Upper lobe of right lung (tissue), 1 donor: ENCODE data around the gene SLC13A1. TPM values are rescaled to one million over a fixed set of nuclear protein-coding genes. Genes with fewer than 3 reads are reported as not detected.

ENCODE experiments used
- ATAC-seq: fragments of 200-7000 bp; cut with Tn5 transposase; one replicate; pipeline ENCODE4 v1.9.1; 2020; ENCODE audit warnings: mild to moderate bottlenecking, moderate library complexity
- DNase-seq: peaks from one replicate; pipeline ENCODE4 v3.0.0-alpha.2; 2020
- H3K27ac ChIP-seq: fragments of 200-600 bp; one replicate; pipeline ENCODE4 v1.8.0; 2022
- H3K27me3 ChIP-seq: fragments of 200-600 bp; one replicate; pipeline ENCODE4 v1.8.0; 2022; ENCODE audit warnings: mild to moderate bottlenecking
- H3K36me3 ChIP-seq: fragments of 200-600 bp; one replicate; pipeline ENCODE4 v1.8.0; 2022
- H3K4me1 ChIP-seq: fragments of 200-600 bp; one replicate; pipeline ENCODE4 v1.8.0; 2022
- H3K4me3 ChIP-seq: fragments of 200-600 bp; one replicate; pipeline ENCODE4 v1.8.0; 2022; ENCODE audit warnings: mild to moderate bottlenecking
- H3K9me3 ChIP-seq: fragments of 200-600 bp; one replicate; pipeline ENCODE4 v1.8.0; 2022
- intact Hi-C: fragments of 100-400 bp; cut with DNase I; formaldehyde crosslinking; loops from one replicate; pipeline ENCODE4 v1.11.0; 2022
- total RNA-seq: library from RNA; stranded (reverse); fragmentation: NEBNext Ultra II Directional; extraction: Animal tissue kit (Norgen Biotek cat#: 25700); gene quantifications from one replicate; pipeline ENCODE4 v1.2.1, GENCODE V29; 2021
- TF ChIP-seq, protein P1 (sequence below): fragments of 200-600 bp; IDR thresholded peaks from one replicate; pipeline ENCODE4 v1.8.0; 2022; ENCODE audit warnings: antibody characterized with exemption
- donor health status: DM: no; HTN: yes; CAD: no; lungs with severe emphysema.

The SLC13A1 gene
- total RNA-seq, 1 donor from 2014 or later, result not detected

DNA sequence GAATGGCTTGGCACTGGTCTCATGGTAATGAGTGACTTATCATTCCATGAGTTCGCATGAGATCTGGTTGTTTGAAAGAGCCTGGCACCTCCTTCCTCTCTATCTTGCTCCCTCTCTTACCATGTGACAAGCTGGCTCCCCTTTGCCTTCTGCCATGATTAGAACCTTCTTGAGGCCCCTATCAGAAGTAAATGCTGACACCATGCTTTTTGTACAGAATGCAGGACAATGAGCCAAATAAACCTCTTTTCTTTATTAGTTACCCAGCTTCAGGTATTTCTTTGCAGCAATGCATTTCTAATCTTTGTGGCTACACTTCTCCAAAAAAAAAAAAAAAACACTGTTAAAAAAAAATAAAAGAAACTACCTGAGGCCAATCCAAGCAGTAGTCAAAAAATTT, 17.1 kb upstream of the SLC13A1 start:
- intact Hi-C loops, result no loop called here
- no peaks in the 10 kb centered on the region for H3K36me3 ChIP-seq
- H3K27me3 ChIP-seq, result no peaks in the 10 kb centered on the region
- H3K9me3 ChIP-seq, result no peaks in the 10 kb centered on the region
- H3K27ac ChIP-seq, result no peak overlapping the region
- H3K4me3 ChIP-seq, result no peak overlapping the region
- TF ChIP-seq, protein P1, sequence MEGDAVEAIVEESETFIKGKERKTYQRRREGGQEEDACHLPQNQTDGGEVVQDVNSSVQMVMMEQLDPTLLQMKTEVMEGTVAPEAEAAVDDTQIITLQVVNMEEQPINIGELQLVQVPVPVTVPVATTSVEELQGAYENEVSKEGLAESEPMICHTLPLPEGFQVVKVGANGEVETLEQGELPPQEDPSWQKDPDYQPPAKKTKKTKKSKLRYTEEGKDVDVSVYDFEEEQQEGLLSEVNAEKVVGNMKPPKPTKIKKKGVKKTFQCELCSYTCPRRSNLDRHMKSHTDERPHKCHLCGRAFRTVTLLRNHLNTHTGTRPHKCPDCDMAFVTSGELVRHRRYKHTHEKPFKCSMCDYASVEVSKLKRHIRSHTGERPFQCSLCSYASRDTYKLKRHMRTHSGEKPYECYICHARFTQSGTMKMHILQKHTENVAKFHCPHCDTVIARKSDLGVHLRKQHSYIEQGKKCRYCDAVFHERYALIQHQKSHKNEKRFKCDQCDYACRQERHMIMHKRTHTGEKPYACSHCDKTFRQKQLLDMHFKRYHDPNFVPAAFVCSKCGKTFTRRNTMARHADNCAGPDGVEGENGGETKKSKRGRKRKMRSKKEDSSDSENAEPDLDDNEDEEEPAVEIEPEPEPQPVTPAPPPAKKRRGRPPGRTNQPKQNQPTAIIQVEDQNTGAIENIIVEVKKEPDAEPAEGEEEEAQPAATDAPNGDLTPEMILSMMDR, result no peak
- H3K4me1 ChIP-seq, result no peaks in the 10 kb centered on the region
- ATAC-seq, result no peak
- DNase-seq, result no peak

DNA sequence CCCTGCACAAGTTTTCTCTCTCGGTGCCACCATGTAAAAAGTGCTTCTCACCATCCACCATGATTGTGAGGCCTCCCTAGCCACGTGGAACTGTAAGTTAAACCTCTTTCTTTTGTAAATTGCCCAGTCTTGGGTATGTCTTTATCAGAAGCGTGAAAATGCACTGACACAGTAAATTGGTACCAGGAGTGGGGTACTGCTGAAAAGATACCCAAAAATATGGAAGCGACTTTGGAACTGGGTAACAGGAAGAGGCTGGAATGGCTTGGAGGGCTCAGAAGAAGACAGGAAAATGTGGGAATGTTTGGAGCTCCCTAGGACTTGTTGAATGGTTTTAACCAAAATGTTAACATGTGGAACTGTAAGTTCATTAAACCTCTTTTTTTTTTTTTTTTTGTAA, 15.6 kb upstream of the SLC13A1 start:
- ATAC-seq, result no peak
- TF ChIP-seq, protein P1, result no peak
- Histone ChIP-seq H3K4me3 (no peak overlapping the region), H3K4me1 (no peaks in the 10 kb centered on the region), H3K27ac (no peak overlapping the region), H3K36me3 (no peaks in the 10 kb centered on the region), H3K9me3 (no peaks in the 10 kb centered on the region), H3K27me3 (no peaks in the 10 kb centered on the region)
- no peak for DNase-seq
- intact Hi-C loops, result no loop called here

DNA sequence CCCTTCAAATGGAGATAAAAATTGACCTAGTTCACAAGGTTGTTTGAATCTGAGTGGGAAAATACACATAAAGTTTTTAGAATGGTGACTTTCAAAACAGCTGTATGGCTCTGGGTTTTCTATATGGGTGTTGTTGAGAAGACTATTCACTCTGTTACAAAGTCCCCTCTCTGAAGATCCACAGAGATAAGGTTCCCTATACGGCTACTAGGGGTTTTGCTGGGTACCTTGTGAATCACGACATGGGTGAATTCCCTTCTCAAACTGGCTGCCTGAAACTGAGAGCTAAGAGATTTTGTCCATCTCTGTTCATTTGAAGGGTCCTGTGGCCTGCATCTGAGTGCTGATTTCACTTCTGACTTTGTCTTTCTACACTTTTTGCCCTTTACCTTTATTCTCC, 11.8 kb upstream of the SLC13A1 start:
- no peaks in the 10 kb centered on the region for H3K4me1 ChIP-seq
- H3K27me3 ChIP-seq, result no peaks in the 10 kb centered on the region
- ATAC-seq (no peak), DNase-seq (no peak)
- H3K27ac ChIP-seq, result no peak overlapping the region
- no peak overlapping the region for H3K4me3 ChIP-seq
- intact Hi-C loops, result no loop called here
- TF ChIP-seq, protein P1, result no peak
- no peaks in the 10 kb centered on the region for H3K36me3 ChIP-seq
- H3K9me3 ChIP-seq, result no peaks in the 10 kb centered on the region

DNA sequence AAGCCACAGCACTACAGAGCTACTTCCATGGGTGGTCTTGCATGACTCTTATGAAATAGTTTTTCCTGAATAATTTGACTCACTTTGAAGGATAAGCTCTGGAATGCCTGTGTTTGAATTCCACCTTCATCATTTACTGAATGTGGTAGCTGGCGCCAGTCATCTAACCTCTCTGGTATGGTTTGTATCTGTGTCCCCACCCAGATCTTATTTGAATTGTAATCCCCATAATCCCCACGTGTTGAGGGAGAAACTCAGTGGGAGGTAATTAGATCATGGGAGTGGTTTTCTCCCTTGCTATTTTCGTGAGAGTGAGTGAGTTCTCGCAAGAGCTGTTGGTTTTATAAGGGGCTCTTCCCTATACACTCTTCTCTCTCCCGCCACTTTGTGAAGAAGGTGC, 11.2 kb upstream of the SLC13A1 start:
- ATAC-seq, result no peak
- H3K4me1 ChIP-seq, result no peaks in the 10 kb centered on the region
- no peaks in the 10 kb centered on the region for H3K9me3 ChIP-seq
- TF ChIP-seq, protein P1, result no peak
- no peaks in the 10 kb centered on the region for H3K27me3 ChIP-seq
- DNase-seq, result no peak
- no peak overlapping the region for H3K27ac ChIP-seq
- intact Hi-C loops, result no loop called here
- H3K4me3 ChIP-seq, result no peak overlapping the region
- H3K36me3 ChIP-seq, result no peaks in the 10 kb centered on the region

DNA sequence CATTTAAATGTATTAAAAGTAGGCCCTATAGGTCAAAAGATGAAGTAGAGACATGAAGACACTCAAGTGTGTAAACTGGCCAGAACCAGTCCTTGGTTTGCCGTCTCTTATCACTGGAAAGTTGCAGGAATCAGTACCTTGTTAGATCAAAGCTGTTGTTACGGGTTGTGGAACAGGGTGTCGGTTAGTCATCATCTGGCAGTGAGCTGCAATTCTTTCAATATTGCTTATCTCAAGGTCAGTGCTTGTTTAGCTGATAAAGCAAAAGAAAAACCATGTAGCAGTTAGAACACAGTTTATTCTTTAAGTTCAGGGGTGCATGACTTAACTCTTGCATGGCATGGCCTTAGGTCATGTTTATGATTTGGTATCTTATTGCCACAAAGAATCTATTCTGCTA, 10.0 kb upstream of the SLC13A1 start:
- Histone ChIP-seq H3K36me3 (no peaks in the 10 kb centered on the region), H3K4me3 (no peak overlapping the region), H3K27ac (no peak overlapping the region), H3K9me3 (no peaks in the 10 kb centered on the region), H3K27me3 (no peaks in the 10 kb centered on the region), H3K4me1 (no peaks in the 10 kb centered on the region)
- intact Hi-C loops, result no loop called here
- ATAC-seq, result no peak
- no peak for DNase-seq
- TF ChIP-seq, protein P1, result no peak

DNA sequence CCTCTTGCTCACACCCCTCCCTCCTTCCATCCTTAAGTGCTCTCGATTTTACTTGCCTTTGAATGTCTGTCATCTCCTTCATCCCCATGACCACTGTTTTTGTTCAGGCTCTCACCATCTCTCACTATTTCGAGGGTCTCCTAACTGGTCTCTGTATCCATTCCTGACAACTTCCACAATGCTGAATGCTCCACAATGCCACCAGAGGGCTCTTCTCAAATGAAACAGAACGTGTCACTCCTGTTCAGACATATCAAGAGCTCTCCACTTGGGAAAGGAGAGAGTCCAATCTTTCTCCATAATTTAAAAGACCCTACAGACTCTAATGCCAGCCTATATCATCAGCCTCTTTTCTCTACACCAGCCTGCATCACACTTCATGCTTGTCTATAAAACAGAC, 9.0 kb upstream of the SLC13A1 start:
- Histone ChIP-seq H3K4me3 (no peak overlapping the region), H3K27ac (no peak overlapping the region), H3K4me1 (no peaks in the 10 kb centered on the region), H3K9me3 (no peaks in the 10 kb centered on the region), H3K36me3 (no peaks in the 10 kb centered on the region), H3K27me3 (no peaks in the 10 kb centered on the region)
- intact Hi-C loops, result no loop called here
- ATAC-seq, result no peak
- TF ChIP-seq, protein P1, result peak; percentile 33
- no peak for DNase-seq
